ENCODE data around the gene CYP2C19. TPM values are rescaled to one million over a fixed set of nuclear protein-coding genes. Genes with fewer than 3 reads are reported as not detected.
"Not testable (repeated sequence)": the region's sequence is repeated elsewhere in the genome, so short reads cannot be mapped to it uniquely, and the experiment has no call there.

CYP2C19 gene
- total and polyA plus RNA-seq, 4 donors: 0.37 to 121 (median 89.3) TPM

DNA sequence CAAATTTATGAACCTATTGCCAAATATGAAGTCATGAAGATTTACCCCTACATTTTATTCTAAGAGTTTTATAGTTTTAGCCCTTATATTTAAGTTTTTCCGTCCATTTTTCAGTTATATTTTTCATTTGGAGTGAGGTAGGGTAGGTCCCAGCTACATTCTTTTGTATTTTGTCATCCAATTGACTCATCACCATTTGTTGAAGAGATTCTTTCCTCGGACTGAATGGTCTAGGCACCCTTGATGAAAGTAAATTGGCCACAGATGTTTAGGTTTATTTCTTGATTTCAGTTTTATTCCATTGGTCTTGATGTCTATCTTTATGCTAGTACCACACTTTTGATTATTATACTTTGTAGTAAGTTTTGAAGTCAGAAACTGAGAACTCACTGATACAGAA lies 22.7 kb downstream of the CYP2C19 start:
- Histone ChIP-seq H3K9ac (ENCODE audit: low read depth in 1 of 2, low read length in 2 of 2) (no peak overlapping the region), H3K4me1 (ENCODE audit: control insufficient read depth in 4 of 4, insufficient read depth in 4 of 4, low read length in 3 of 4) (no peaks in the 10 kb centered on the region), H3K4me3 (ENCODE audit: low read depth in 1 of 3, low read length in 3 of 3) (no peak overlapping the region), H3K27ac (ENCODE audit: low read depth in 1 of 2, low read length in 2 of 2) (no peak overlapping the region), H3K36me3 (ENCODE audit: control insufficient read depth in 4 of 4, insufficient read depth in 3 of 4, low read depth in 1 of 4, low read length in 3 of 4) (peaks cover 4 to 26% (median 19%) of the 10 kb centered on the region in 4 donors), H3K27me3 (ENCODE audit: control insufficient read depth in 4 of 4, insufficient read depth in 4 of 4, low read length in 3 of 4) (no peaks in the 10 kb centered on the region), H3K9me3 (ENCODE audit: control insufficient read depth in 4 of 4, low read length in 3 of 4) (no peaks in the 10 kb centered on the region)
- DNase-seq (ENCODE audit: low spot score): no peak
- no peak for TF ChIP-seq HNF4G (IDR thresholded peaks at IDR 0.05)
- TF ChIP-seq, protein P1, sequence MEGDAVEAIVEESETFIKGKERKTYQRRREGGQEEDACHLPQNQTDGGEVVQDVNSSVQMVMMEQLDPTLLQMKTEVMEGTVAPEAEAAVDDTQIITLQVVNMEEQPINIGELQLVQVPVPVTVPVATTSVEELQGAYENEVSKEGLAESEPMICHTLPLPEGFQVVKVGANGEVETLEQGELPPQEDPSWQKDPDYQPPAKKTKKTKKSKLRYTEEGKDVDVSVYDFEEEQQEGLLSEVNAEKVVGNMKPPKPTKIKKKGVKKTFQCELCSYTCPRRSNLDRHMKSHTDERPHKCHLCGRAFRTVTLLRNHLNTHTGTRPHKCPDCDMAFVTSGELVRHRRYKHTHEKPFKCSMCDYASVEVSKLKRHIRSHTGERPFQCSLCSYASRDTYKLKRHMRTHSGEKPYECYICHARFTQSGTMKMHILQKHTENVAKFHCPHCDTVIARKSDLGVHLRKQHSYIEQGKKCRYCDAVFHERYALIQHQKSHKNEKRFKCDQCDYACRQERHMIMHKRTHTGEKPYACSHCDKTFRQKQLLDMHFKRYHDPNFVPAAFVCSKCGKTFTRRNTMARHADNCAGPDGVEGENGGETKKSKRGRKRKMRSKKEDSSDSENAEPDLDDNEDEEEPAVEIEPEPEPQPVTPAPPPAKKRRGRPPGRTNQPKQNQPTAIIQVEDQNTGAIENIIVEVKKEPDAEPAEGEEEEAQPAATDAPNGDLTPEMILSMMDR (IDR thresholded peaks at IDR 0.05; ENCODE audit: low read depth, low read length, missing input control): no peak
- no peak for TF ChIP-seq FOXA2 (IDR thresholded peaks at IDR 0.05)
- TF ChIP-seq, protein P2, sequence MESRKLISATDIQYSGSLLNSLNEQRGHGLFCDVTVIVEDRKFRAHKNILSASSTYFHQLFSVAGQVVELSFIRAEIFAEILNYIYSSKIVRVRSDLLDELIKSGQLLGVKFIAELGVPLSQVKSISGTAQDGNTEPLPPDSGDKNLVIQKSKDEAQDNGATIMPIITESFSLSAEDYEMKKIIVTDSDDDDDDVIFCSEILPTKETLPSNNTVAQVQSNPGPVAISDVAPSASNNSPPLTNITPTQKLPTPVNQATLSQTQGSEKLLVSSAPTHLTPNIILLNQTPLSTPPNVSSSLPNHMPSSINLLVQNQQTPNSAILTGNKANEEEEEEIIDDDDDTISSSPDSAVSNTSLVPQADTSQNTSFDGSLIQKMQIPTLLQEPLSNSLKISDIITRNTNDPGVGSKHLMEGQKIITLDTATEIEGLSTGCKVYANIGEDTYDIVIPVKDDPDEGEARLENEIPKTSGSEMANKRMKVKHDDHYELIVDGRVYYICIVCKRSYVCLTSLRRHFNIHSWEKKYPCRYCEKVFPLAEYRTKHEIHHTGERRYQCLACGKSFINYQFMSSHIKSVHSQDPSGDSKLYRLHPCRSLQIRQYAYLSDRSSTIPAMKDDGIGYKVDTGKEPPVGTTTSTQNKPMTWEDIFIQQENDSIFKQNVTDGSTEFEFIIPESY (IDR thresholded peaks at IDR 0.05): no peak
- 88% methylated on average over 2 of the region's 2 CpGs for WGBS

- DNase-seq (ENCODE audit: low spot score); H3K4me3 ChIP-seq (ENCODE audit: low read depth in 1 of 3, low read length in 3 of 3); H3K4me1 ChIP-seq (ENCODE audit: control insufficient read depth in 4 of 4, insufficient read depth in 4 of 4, low read length in 3 of 4); H3K9me3 ChIP-seq (ENCODE audit: control insufficient read depth in 4 of 4, low read length in 3 of 4); H3K9ac ChIP-seq (ENCODE audit: low read depth in 1 of 2, low read length in 2 of 2); H3K27ac ChIP-seq (ENCODE audit: low read depth in 1 of 2, low read length in 2 of 2); H3K27me3 ChIP-seq (ENCODE audit: control insufficient read depth in 4 of 4, insufficient read depth in 4 of 4, low read length in 3 of 4): not testable (repeated sequence)
- peaks cover 0 to 11% (median 6%) of the 10 kb centered on the region in 4 donors for H3K36me3 ChIP-seq (ENCODE audit: control insufficient read depth in 4 of 4, insufficient read depth in 3 of 4, low read depth in 1 of 4, low read length in 3 of 4)
- 90% methylated on average over 4 of the region's 4 CpGs for WGBS
These were observed 38.1 kb downstream of the CYP2C19 start for GRCh38 chr10:94800551-94800950.

GRCh38 chr10:94803307-94803706 lies 40.8 kb downstream of the CYP2C19 start:
- TF ChIP-seq RAD21 (IDR thresholded peaks at IDR 0.05) (peak in 1 of 2 donors; percentile 21), REST (IDR thresholded peaks at IDR 0.05) (no peak), FOXA2 (IDR thresholded peaks at IDR 0.05) (no peak), RXRA (IDR thresholded peaks at IDR 0.05) (no peak), JUND (IDR thresholded peaks at IDR 0.05) (no peak)
- TF ChIP-seq, protein P2 (IDR thresholded peaks at IDR 0.05): no peak
- H3K4me3 ChIP-seq (ENCODE audit: low read depth in 1 of 3, low read length in 3 of 3): no peak overlapping the region
- H3K9ac ChIP-seq (ENCODE audit: low read depth in 1 of 2, low read length in 2 of 2): no peak overlapping the region
- no peak overlapping the region for H3K27ac ChIP-seq (ENCODE audit: low read depth in 1 of 2, low read length in 2 of 2)
- 89% methylated on average over 1 of the region's 1 CpG for WGBS
- no peaks in the 10 kb centered on the region for H3K27me3 ChIP-seq (ENCODE audit: control insufficient read depth in 4 of 4, insufficient read depth in 4 of 4, low read length in 3 of 4)
- no peaks in the 10 kb centered on the region for H3K4me1 ChIP-seq (ENCODE audit: control insufficient read depth in 4 of 4, insufficient read depth in 4 of 4, low read length in 3 of 4)
- no peaks in the 10 kb centered on the region for H3K9me3 ChIP-seq (ENCODE audit: control insufficient read depth in 4 of 4, low read length in 3 of 4)
- DNase-seq (ENCODE audit: low spot score): no peak
- H3K36me3 ChIP-seq (ENCODE audit: control insufficient read depth in 4 of 4, insufficient read depth in 3 of 4, low read depth in 1 of 4, low read length in 3 of 4): peaks cover 0 to 11% (median 7%) of the 10 kb centered on the region in 4 donors

GRCh38 chr10:94830025-94830424 lies 67.5 kb downstream of the CYP2C19 start:
- not testable (repeated sequence) for H3K27me3 ChIP-seq (ENCODE audit: control insufficient read depth in 4 of 4, insufficient read depth in 4 of 4, low read length in 3 of 4); DNase-seq (ENCODE audit: low spot score); H3K4me1 ChIP-seq (ENCODE audit: control insufficient read depth in 4 of 4, insufficient read depth in 4 of 4, low read length in 3 of 4); H3K9ac ChIP-seq (ENCODE audit: low read depth in 1 of 2, low read length in 2 of 2); H3K36me3 ChIP-seq (ENCODE audit: control insufficient read depth in 4 of 4, insufficient read depth in 3 of 4, low read depth in 1 of 4, low read length in 3 of 4); H3K27ac ChIP-seq (ENCODE audit: low read depth in 1 of 2, low read length in 2 of 2); H3K4me3 ChIP-seq (ENCODE audit: low read depth in 1 of 3, low read length in 3 of 3); H3K9me3 ChIP-seq (ENCODE audit: control insufficient read depth in 4 of 4, low read length in 3 of 4)
- 86% methylated on average over 12 of the region's 13 CpGs for WGBS
